OCI-LY1 (cell line): ENCODE data around the gene ALDH1A1.

Experiments
- EZH2 ChIP-seq: fragments of 200-600 bp; sonication (generic), shearing (Covaris generic); IDR thresholded peaks from 2 replicates; pipeline ENCODE4 v1.8.0; 2017; ENCODE audit warnings: borderline replicate concordance, mixed run types, mild to moderate bottlenecking, antibody characterized with exemption, low read length, moderate library complexity, mixed read lengths
- TF ChIP-seq, protein P1 (sequence below): fragments of 200-600 bp; sonication (generic), shearing (Covaris generic); IDR thresholded peaks from 2 replicates; pipeline ENCODE4 v1.5.1; 2017; ENCODE audit warnings: mild to moderate bottlenecking, antibody characterized with exemption, low read length, moderate library complexity, mixed read lengths

DNA sequence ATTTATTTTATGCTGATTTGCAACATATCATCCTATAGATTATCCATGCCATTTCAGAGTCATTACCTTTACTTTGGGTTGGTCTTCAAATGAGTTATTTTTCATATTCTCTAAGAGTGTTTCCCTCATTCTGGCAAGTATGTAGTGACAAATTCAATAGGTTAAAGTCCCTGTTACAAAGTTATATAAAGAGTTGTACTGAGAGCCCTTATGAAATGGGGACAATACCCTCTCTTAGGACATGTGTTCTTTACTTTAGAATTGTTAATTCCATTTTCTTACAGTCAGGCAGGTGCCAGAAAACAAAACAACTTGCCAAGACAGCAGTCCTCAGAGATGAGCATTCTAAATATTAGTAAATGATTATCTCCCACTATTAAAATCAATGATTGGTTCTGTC lies 6.0 kb downstream of the ALDH1A1 start:
- TF ChIP-seq, protein P1, sequence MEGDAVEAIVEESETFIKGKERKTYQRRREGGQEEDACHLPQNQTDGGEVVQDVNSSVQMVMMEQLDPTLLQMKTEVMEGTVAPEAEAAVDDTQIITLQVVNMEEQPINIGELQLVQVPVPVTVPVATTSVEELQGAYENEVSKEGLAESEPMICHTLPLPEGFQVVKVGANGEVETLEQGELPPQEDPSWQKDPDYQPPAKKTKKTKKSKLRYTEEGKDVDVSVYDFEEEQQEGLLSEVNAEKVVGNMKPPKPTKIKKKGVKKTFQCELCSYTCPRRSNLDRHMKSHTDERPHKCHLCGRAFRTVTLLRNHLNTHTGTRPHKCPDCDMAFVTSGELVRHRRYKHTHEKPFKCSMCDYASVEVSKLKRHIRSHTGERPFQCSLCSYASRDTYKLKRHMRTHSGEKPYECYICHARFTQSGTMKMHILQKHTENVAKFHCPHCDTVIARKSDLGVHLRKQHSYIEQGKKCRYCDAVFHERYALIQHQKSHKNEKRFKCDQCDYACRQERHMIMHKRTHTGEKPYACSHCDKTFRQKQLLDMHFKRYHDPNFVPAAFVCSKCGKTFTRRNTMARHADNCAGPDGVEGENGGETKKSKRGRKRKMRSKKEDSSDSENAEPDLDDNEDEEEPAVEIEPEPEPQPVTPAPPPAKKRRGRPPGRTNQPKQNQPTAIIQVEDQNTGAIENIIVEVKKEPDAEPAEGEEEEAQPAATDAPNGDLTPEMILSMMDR: no peak
- no peak for TF ChIP-seq EZH2
